Naive thymus-derived CD4-positive, alpha-beta T cell (primary cell): Measurements from ENCODE around the gene ST14. TPM values are rescaled to one million over a fixed set of nuclear protein-coding genes. Genes with fewer than 3 reads are reported as not detected.

Source experiments
- ATAC-seq: fragments of 150-1000 bp; cut with Tn5 transposase; 2 replicates; pipeline ENCODE4 v1.10.0; 2021; ENCODE audit warnings: mild to moderate bottlenecking, moderate library complexity
- CTCF ChIA-PET: fragments of 350-600 bp; sonication (Branson Sonifier 250); formaldehyde crosslinking; loops from one replicate; lab custom pipeline; 2021; ENCODE audit warnings: antibody characterized with exemption; lab: Charles Lee
- POLR2A ChIA-PET: fragments of 350-600 bp; sonication (Branson Sonifier 250); formaldehyde crosslinking; loops from one replicate; lab custom pipeline; 2021; ENCODE audit warnings: antibody characterized with exemption, inconsistent platforms; lab: Charles Lee
- DNase-seq, 9 donors: peaks; one replicate each; pipeline versions ENCODE4 v3.0.0 to v3.0.0-alpha.2; 2020 to 2022; ENCODE audit warnings: mixed read lengths in 1 of 9
- H3K27ac ChIP-seq: one replicate; pipeline ENCODE4 v1.7.0; 2013; ENCODE audit warnings: mild to moderate bottlenecking, low read depth, low read length, moderate library complexity
- H3K27me3 ChIP-seq, 2 donors: one replicate each; pipeline ENCODE4 v1.7.0; 2013; ENCODE audit warnings: low read length in 2 of 2, mild to moderate bottlenecking in 2 of 2, moderate library complexity in 2 of 2; ENCODE audit not compliant: control insufficient read depth in 2 of 2, insufficient read depth in 2 of 2
- H3K36me3 ChIP-seq, 3 experiments: 1 replicate in 2 of 3; 2 replicates in 1 of 3; pipeline ENCODE4 v1.7.0; 2013; ENCODE audit warnings: low read length in 3 of 3, mild to moderate bottlenecking in 3 of 3, moderate library complexity in 1 of 3; ENCODE audit not compliant: insufficient read depth in 3 of 3, control insufficient read depth in 2 of 3
- H3K4me1 ChIP-seq, 2 donors: one replicate each; pipeline ENCODE4 v1.7.0; 2013; ENCODE audit warnings: low read length in 2 of 2, mild to moderate bottlenecking in 2 of 2, moderate library complexity in 1 of 2; ENCODE audit not compliant: control insufficient read depth in 2 of 2, insufficient read depth in 2 of 2
- H3K4me3 ChIP-seq: 2 replicates; pipeline ENCODE4 v1.7.0; 2013; ENCODE audit warnings: mild to moderate bottlenecking, low read length
- H3K9me3 ChIP-seq, 3 experiments: 1 replicate in 2 of 3; 2 replicates in 1 of 3; pipeline ENCODE4 v1.7.0; 2013; ENCODE audit warnings: low read length in 3 of 3; ENCODE audit not compliant: control insufficient read depth in 2 of 3
- H3K27ac Mint-ChIP-seq, 9 donors: one replicate each; pipeline ENCODE4 v1.8.0; 2020 to 2022; ENCODE audit warnings: mixed read lengths in 9 of 9, mild to moderate bottlenecking in 8 of 9, moderate library complexity in 5 of 9, inconsistent platforms in 2 of 9
- H3K27me3 Mint-ChIP-seq, 5 donors: one replicate each; pipeline ENCODE4 v1.8.0; 2021 to 2022; ENCODE audit warnings: mixed read lengths in 5 of 5, mild to moderate bottlenecking in 1 of 5
- H3K36me3 Mint-ChIP-seq, 5 donors: one replicate each; pipeline ENCODE4 v1.8.0; 2020 to 2022; ENCODE audit warnings: mixed read lengths in 5 of 5, mild to moderate bottlenecking in 3 of 5, inconsistent platforms in 1 of 5
- H3K4me1 Mint-ChIP-seq, 7 donors: one replicate each; pipeline ENCODE4 v1.8.0; 2020 to 2022; ENCODE audit warnings: mixed read lengths in 7 of 7, mild to moderate bottlenecking in 3 of 7, inconsistent platforms in 1 of 7
- H3K4me3 Mint-ChIP-seq, 10 donors: one replicate each; pipeline ENCODE4 v1.8.0; 2020 to 2022; ENCODE audit warnings: mild to moderate bottlenecking in 10 of 10, mixed read lengths in 10 of 10, moderate library complexity in 6 of 10, inconsistent platforms in 2 of 10
- H3K9me3 Mint-ChIP-seq, 11 donors: one replicate each; pipeline ENCODE4 v1.8.0; 2020 to 2022; ENCODE audit warnings: mixed read lengths in 11 of 11, mild to moderate bottlenecking in 4 of 11, inconsistent platforms in 1 of 11, moderate library complexity in 1 of 11
- intact Hi-C, 2 donors: fragments of 100-400 bp; cut with micrococcal nuclease; formaldehyde crosslinking; loops; one replicate each; pipeline ENCODE4 v1.15.1; 2023
- polyA plus RNA-seq, 2 donors: library from polyadenylated mRNA; unstranded; fragments of 300-500 nt; fragmentation: Illumina TruSeq; gene quantifications; one replicate each; pipeline ENCODE4 v1.2.3, GENCODE V29; 2021
- total RNA-seq, 6 experiments: library from RNA in 5 of 6; stranded (reverse) in 5 of 6; gene quantifications; 1 replicate in 5 of 6; 2 replicates in 1 of 6; pipeline ENCODE4 v1.2.3 and lab custom pipeline; 2021 to 2026

The ST14 gene
- total and polyA plus RNA-seq, 7 experiments from 2014 or later: 0.05 to 8.8 (median 0.51) TPM; not detected in 2

DNA sequence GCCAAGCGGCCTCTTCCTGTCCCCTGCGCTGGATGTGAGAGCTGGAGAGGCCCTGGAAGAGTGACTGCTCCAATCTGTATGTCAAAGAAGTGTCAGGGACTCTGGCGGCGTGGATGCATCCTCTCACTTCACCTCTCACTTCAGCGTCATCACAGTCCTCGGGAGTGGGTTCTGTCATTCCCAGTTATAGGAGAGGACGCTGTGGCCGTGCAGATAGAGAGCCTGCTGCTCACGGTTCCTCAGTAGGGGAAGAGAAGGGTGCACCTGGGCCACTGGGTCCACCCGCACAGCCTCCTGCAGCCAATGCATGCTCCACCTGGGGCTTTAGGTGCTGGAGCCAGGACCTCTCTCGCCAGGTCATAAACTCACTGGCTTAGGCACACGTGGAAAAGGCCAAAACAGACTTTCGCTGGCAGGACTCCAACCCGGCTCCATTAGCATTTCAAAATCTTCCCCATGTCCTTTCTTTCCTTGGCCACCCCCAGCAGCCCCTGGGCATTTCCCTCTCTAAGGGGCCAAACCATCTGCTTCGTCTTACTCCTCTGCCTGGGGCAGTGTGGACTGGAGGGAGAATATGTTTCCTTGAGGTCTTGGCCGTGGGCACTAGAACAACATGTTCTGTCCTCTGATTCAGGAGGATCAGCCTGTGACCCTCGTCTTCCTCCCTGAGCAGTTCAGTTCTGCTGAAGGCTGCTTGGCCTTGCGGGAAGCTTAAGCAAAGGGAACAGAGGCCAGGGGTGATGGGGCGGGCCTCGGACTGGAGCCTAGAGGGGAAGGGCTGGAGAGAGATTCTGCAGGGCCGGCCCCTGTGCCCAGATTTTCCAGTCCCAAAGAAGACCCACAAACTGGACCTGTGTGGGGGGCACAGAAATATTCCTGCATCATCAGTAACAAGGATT, 57.8 kb downstream of the ST14 start:
- Histone ChIP-seq H3K4me3 (no peak overlapping the region), H3K27ac (no peak overlapping the region), H3K9me3 (no peaks in the 10 kb centered on the region), H3K27me3 (no peaks in the 10 kb centered on the region), H3K36me3 (no peaks in the 10 kb centered on the region), H3K4me1 (no peaks in the 10 kb centered on the region)
- Mint-ChIP-seq H3K27ac (no peak overlapping the region), H3K36me3 (no peaks in the 10 kb centered on the region), H3K27me3 (peaks cover 0 to 5% (median 0%) of the 10 kb centered on the region in 5 donors), H3K4me1 (peaks cover 0 to 4% (median 0%) of the 10 kb centered on the region in 7 donors), H3K4me3 (no peak overlapping the region), H3K9me3 (peaks cover 0 to 2% (median 0%) of the 10 kb centered on the region in 11 donors)
- ChIA-PET POLR2A (no interaction called here), CTCF (no interaction called here)
- ATAC-seq (no peak), DNase-seq (no peak)
- intact Hi-C loops: loop anchor here in 1 of 2 donors (10.0 kb wide), 1 partner anchor 677 kb away; no protein-coding TSS in a partner anchor

GRCh38 chr11:130218501-130219070, 59.0 kb downstream of the ST14 start:
- ATAC-seq: no peak
- H3K4me3 ChIP-seq: no peak overlapping the region
- H3K9me3 ChIP-seq: no peaks in the 10 kb centered on the region
- no peak for DNase-seq
- H3K4me1 ChIP-seq: no peaks in the 10 kb centered on the region
- ChIA-PET POLR2A (no interaction called here), CTCF (no interaction called here)
- Mint-ChIP-seq H3K27ac (no peak overlapping the region), H3K9me3 (peaks cover 0 to 2% (median 0%) of the 10 kb centered on the region in 11 donors), H3K27me3 (peaks cover 0 to 5% (median 0%) of the 10 kb centered on the region in 5 donors), H3K4me3 (no peak overlapping the region), H3K4me1 (peaks cover 0 to 3% (median 0%) of the 10 kb centered on the region in 7 donors), H3K36me3 (no peaks in the 10 kb centered on the region)
- no peaks in the 10 kb centered on the region for H3K36me3 ChIP-seq
- H3K27ac ChIP-seq: no peak overlapping the region
- intact Hi-C loops: loop anchor here in 1 of 2 donors (10.0 kb wide), 1 partner anchor 676 kb away; no protein-coding TSS in a partner anchor
- H3K27me3 ChIP-seq: no peaks in the 10 kb centered on the region

- Mint-ChIP-seq H3K27me3 (peaks cover 0 to 5% (median 0%) of the 10 kb centered on the region in 5 donors), H3K9me3 (peaks cover 0 to 2% (median 0%) of the 10 kb centered on the region in 11 donors), H3K4me3 (no peak overlapping the region), H3K36me3 (no peaks in the 10 kb centered on the region), H3K27ac (no peak overlapping the region), H3K4me1 (peaks cover 0 to 5% (median 0%) of the 10 kb centered on the region in 7 donors)
- no peaks in the 10 kb centered on the region for H3K36me3 ChIP-seq
- H3K27me3 ChIP-seq: no peaks in the 10 kb centered on the region
- ATAC-seq (no peak), DNase-seq (no peak)
- H3K4me1 ChIP-seq: no peaks in the 10 kb centered on the region
- H3K9me3 ChIP-seq: no peaks in the 10 kb centered on the region
- no peak overlapping the region for H3K27ac ChIP-seq
- H3K4me3 ChIP-seq: no peak overlapping the region
- intact Hi-C loops: loop anchor here in 1 of 2 donors (10.0 kb wide), 1 partner anchor 676 kb away; no protein-coding TSS in a partner anchor
- ChIA-PET POLR2A (no interaction called here), CTCF (no interaction called here)
These were observed 59.6 kb downstream of the ST14 start for GRCh38 chr11:130219148-130219547.

- Mint-ChIP-seq H3K4me1 (peaks cover 0 to 5% (median 0%) of the 10 kb centered on the region in 7 donors), H3K36me3 (no peaks in the 10 kb centered on the region), H3K9me3 (peaks cover 0 to 2% (median 0%) of the 10 kb centered on the region in 11 donors), H3K27ac (no peak overlapping the region), H3K4me3 (no peak overlapping the region), H3K27me3 (peaks cover 0 to 5% (median 0%) of the 10 kb centered on the region in 5 donors)
- H3K27me3 ChIP-seq: no peaks in the 10 kb centered on the region
- H3K4me3 ChIP-seq: no peak overlapping the region
- H3K4me1 ChIP-seq: no peaks in the 10 kb centered on the region
- H3K36me3 ChIP-seq: no peaks in the 10 kb centered on the region
- no peaks in the 10 kb centered on the region for H3K9me3 ChIP-seq
- DNase-seq (no peak), ATAC-seq (no peak)
- intact Hi-C loops: no loop called here
- ChIA-PET POLR2A (no interaction called here), CTCF (no interaction called here)
- no peak overlapping the region for H3K27ac ChIP-seq
These were observed 60.9 kb downstream of the ST14 start for GRCh38 chr11:130220311-130221035.

- Mint-ChIP-seq H3K27ac (peak overlapping the region in 2 of 9 donors; percentile 21 to 83), H3K9me3 (no peaks in the 10 kb centered on the region), H3K36me3 (no peaks in the 10 kb centered on the region), H3K4me1 (peaks cover 0 to 5% (median 0%) of the 10 kb centered on the region in 7 donors), H3K27me3 (no peaks in the 10 kb centered on the region), H3K4me3 (no peak overlapping the region)
- POLR2A ChIA-PET: interaction anchor here (0.6 kb wide), 1 partner anchor 300 kb away, joined by 3 read pairs; no protein-coding TSS in a partner anchor
- ATAC-seq (peak; percentile 31), DNase-seq (no peak)
- H3K4me3 ChIP-seq: no peak overlapping the region
- intact Hi-C loops: no loop called here
- no peaks in the 10 kb centered on the region for H3K9me3 ChIP-seq
- no peaks in the 10 kb centered on the region for H3K27me3 ChIP-seq
- no peaks in the 10 kb centered on the region for H3K4me1 ChIP-seq
- no peaks in the 10 kb centered on the region for H3K36me3 ChIP-seq
- no peak overlapping the region for H3K27ac ChIP-seq
- CTCF ChIA-PET: no interaction called here
These were observed 63.8 kb downstream of the ST14 start for GRCh38 chr11:130223291-130223971.

GRCh38 chr11:130227373-130227772, 67.8 kb downstream of the ST14 start:
- no peaks in the 10 kb centered on the region for H3K4me1 ChIP-seq
- no peaks in the 10 kb centered on the region for H3K36me3 ChIP-seq
- POLR2A ChIA-PET: no interaction called here
- no peaks in the 10 kb centered on the region for H3K27me3 ChIP-seq
- intact Hi-C loops: no loop called here
- Mint-ChIP-seq H3K4me1 (peaks cover 0 to 5% (median 0%) of the 10 kb centered on the region in 7 donors), H3K27me3 (no peaks in the 10 kb centered on the region), H3K9me3 (no peaks in the 10 kb centered on the region), H3K27ac (no peak overlapping the region), H3K36me3 (peaks cover 0 to 7% (median 4%) of the 10 kb centered on the region in 5 donors), H3K4me3 (no peak overlapping the region)
- CTCF ChIA-PET: interaction anchor here (0.6 kb wide), 1 partner anchor 1236 kb away, joined by 3 read pairs; no protein-coding TSS in a partner anchor
- H3K27ac ChIP-seq: no peak overlapping the region
- H3K4me3 ChIP-seq: no peak overlapping the region
- ATAC-seq (no peak), DNase-seq (no peak)
- no peaks in the 10 kb centered on the region for H3K9me3 ChIP-seq
